HCT116 (cell line): ENCODE results near the gene NFASC.

Source experiments
- CTCF ChIP-seq, 3 experiments: fragments of 200-600 bp in 1 of 3; sonication (generic) in 1 of 3; IDR thresholded peaks in 2 of 3; conservative IDR thresholded peaks in 1 of 3; 2 replicates each; pipeline ENCODE4 v1.5.1; 2012 to 2017; ENCODE audit warnings: low read depth in 2 of 3, low read length in 2 of 3, antibody characterized with exemption in 1 of 3, borderline replicate concordance in 1 of 3, control low read depth in 1 of 3, mild to moderate bottlenecking in 1 of 3, mixed read lengths in 1 of 3, mixed run types in 1 of 3, moderate library complexity in 1 of 3; ENCODE audit not compliant: insufficient read depth in 1 of 3
- EZH2 ChIP-seq: fragments of 200-600 bp; sonication (generic); IDR thresholded peaks from 2 replicates; pipeline ENCODE4 v1.6.1; 2017; ENCODE audit warnings: antibody characterized with exemption, mixed run types
- POLR2A ChIP-seq: IDR thresholded peaks from 2 replicates; pipeline ENCODE4 v1.7.0; 2011; ENCODE audit warnings: borderline replicate concordance; ENCODE audit not compliant: insufficient read depth, insufficient read length; ENCODE audit errors: extremely low read depth
- RAD21 ChIP-seq: IDR thresholded peaks from 2 replicates; pipeline ENCODE4 v1.6.1; 2012; ENCODE audit warnings: low read depth, mild to moderate bottlenecking

DNA sequence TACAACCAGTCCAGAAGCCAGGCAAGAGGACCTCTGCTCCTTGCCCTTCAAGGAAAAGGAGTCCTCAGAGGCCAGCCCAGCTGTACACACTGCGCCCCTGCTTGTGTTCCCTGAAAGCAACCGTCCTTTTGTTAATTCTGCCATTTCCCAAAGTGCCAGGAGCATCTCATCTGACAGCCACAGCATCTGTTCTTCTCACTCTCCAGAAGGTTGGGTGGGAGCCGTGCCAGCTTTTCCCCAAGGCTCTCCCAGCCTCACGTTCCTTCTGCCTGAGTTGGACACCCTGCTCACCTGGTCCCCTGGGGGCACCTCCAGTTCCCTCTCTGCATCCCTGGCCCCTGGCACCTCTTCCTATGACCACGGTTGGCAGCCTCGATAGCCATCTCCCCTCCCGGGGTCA lies 161.8 kb downstream of the NFASC start:
- TF ChIP-seq EZH2 (no peak), RAD21 (no peak), POLR2A (no peak), CTCF (IDR thresholded peaks at IDR 0.05 in 2 of 3, conservative IDR thresholded peaks at IDR 0.05 in 1 of 3; ENCODE audit: borderline replicate concordance in 1 of 3, insufficient read depth in 1 of 3, low read depth in 2 of 3, low read length in 2 of 3) (no peak)
